HCT116 (cell line): ENCODE measurements around the gene DYNC1LI1. TPM values are rescaled to one million over a fixed set of nuclear protein-coding genes. Genes with fewer than 3 reads are reported as not detected.

ENCODE experiments used
- ATAC-seq: fragments of 200-7000 bp; cut with Tn5 transposase; 2 replicates; pipeline ENCODE4 v1.9.1; 2020; ENCODE audit warnings: mild to moderate bottlenecking, moderate library complexity
- BruUV-seq: library from RNA; stranded (reverse); fragments of 400-500 nt; replicated peaks from 2 replicates; lab custom pipeline; 2021; lab: Mats Ljungman, UMichigan
- CTCF ChIA-PET: fragments of 300-600 bp; sonication (Branson Sonifier 250); formaldehyde crosslinking; loops from one replicate; lab custom pipeline; 2021; ENCODE audit warnings: antibody characterized with exemption; lab: Charles Lee
- POLR2A ChIA-PET: fragments of 300-600, 350-600 bp; sonication (Branson Sonifier 250); formaldehyde crosslinking; loops from one replicate; lab custom pipeline; 2021; ENCODE audit warnings: antibody characterized with exemption; lab: Charles Lee
- RAD21 ChIA-PET, 2 experiments: fragments of 300-600 bp; sonication (Branson Sonifier 250); formaldehyde crosslinking; loops; one replicate each; lab custom pipeline; 2023; ENCODE audit warnings: low total read pairs in 2 of 2; ENCODE audit not compliant: uncharacterized antibody in 2 of 2, unreplicated experiment in 2 of 2, low non-redundant PET in 1 of 2; lab: Charles Lee
- DNase-seq: peaks from one replicate; pipeline ENCODE4 v3.0.0-alpha.2; 2010; ENCODE audit warnings: low read depth, low spot score
- H2AFZ ChIP-seq: fragments of 200-600 bp; shearing (Covaris generic), sonication (generic); 2 replicates; pipeline ENCODE4 v1.6.1; 2017; ENCODE audit warnings: low read depth, mixed run types, mixed read lengths, antibody characterized with exemption, low read length; ENCODE audit not compliant: poor library complexity, severe bottlenecking
- H3K27ac ChIP-seq: 2 replicates; pipeline ENCODE4 v1.5.1; 2012; ENCODE audit warnings: low read depth, low read length
- H3K27me3 ChIP-seq: fragments of 200-600 bp; sonication (generic); 2 replicates; pipeline ENCODE4 v1.6.1; 2016; ENCODE audit warnings: mixed run types, low read length, mixed read lengths; ENCODE audit not compliant: insufficient read depth
- H3K36me3 ChIP-seq, 2 experiments: fragments of 200-500 bp in 1 of 2; fragments of 200-600 bp in 1 of 2; sonication (Bioruptor generic) in 1 of 2; sonication (generic) in 1 of 2; 2 replicates each; pipeline versions ENCODE4 v1.5.1 to v1.6.1; 2014 to 2016; ENCODE audit warnings: low read length in 2 of 2, inconsistent platforms in 1 of 2, mixed read lengths in 1 of 2, mixed run types in 1 of 2; ENCODE audit not compliant: insufficient read depth in 2 of 2, control insufficient read depth in 1 of 2
- H3K4me1 ChIP-seq, 2 experiments: fragments of 200-600 bp in 1 of 2; sonication (generic) in 1 of 2; 2 replicates each; pipeline versions ENCODE4 v1.5.1 to v1.6.1; 2012 to 2017; ENCODE audit warnings: low read length in 2 of 2, inconsistent platforms in 1 of 2, mild to moderate bottlenecking in 1 of 2, mixed read lengths in 1 of 2, mixed run types in 1 of 2, moderate library complexity in 1 of 2; ENCODE audit not compliant: insufficient read depth in 2 of 2, control insufficient read depth in 1 of 2
- H3K4me2 ChIP-seq: fragments of 200-600 bp; sonication (generic); 2 replicates; pipeline ENCODE4 v1.6.1; 2017; ENCODE audit warnings: mixed run types, low read length, mixed read lengths
- H3K4me3 ChIP-seq, 2 experiments: fragments of 200-600 bp in 1 of 2; sonication (generic) in 1 of 2; replicated peaks in 1 of 2; 2 replicates each; pipeline ENCODE4 v1.5.1; 2011 to 2016; ENCODE audit warnings: low read length in 2 of 2, control low read depth in 1 of 2, low read depth in 1 of 2, mild to moderate bottlenecking in 1 of 2, mixed read lengths in 1 of 2, mixed run types in 1 of 2
- H3K79me2 ChIP-seq: fragments of 200-600 bp; sonication (generic); 2 replicates; pipeline ENCODE4 v1.6.1; 2017; ENCODE audit warnings: mild to moderate bottlenecking, mixed run types, low read length, moderate library complexity, mixed read lengths; ENCODE audit not compliant: insufficient read depth
- H3K9ac ChIP-seq: fragments of 200-600 bp; sonication (generic); 2 replicates; pipeline ENCODE4 v1.6.1; 2016; ENCODE audit warnings: low read length, mixed read lengths
- H3K9me2 ChIP-seq: fragments of 200-600 bp; sonication (generic), shearing (Covaris generic); 2 replicates; pipeline ENCODE4 v1.6.1; 2017; ENCODE audit warnings: mixed run types, mild to moderate bottlenecking, moderate library complexity; ENCODE audit not compliant: insufficient read depth
- H3K9me3 ChIP-seq, 2 experiments: fragments of 200-500 bp in 1 of 2; fragments of 200-600 bp in 1 of 2; sonication (Bioruptor generic) in 1 of 2; sonication (generic) in 1 of 2; 2 replicates each; pipeline ENCODE4 v1.6.1; 2014 to 2017; ENCODE audit warnings: low read length in 2 of 2, mixed read lengths in 2 of 2, inconsistent platforms in 1 of 2, low read depth in 1 of 2, mild to moderate bottlenecking in 1 of 2, mixed run types in 1 of 2, moderate library complexity in 1 of 2; ENCODE audit not compliant: control insufficient read depth in 1 of 2, insufficient read depth in 1 of 2
- H4K20me1 ChIP-seq: fragments of 200-600 bp; sonication (generic), shearing (Covaris generic); 2 replicates; pipeline ENCODE4 v1.6.1; 2017; ENCODE audit warnings: mixed run types, mild to moderate bottlenecking, moderate library complexity; ENCODE audit not compliant: insufficient read depth
- CBX3 ChIP-seq: IDR thresholded peaks from 2 replicates; pipeline ENCODE4 v1.6.1; 2012; ENCODE audit warnings: low read depth
- CEBPB ChIP-seq: IDR thresholded peaks from 2 replicates; pipeline ENCODE4 v1.6.1; 2012; ENCODE audit warnings: low read depth
- EGR1 ChIP-seq: IDR thresholded peaks from 2 replicates; pipeline ENCODE4 v1.6.1; 2012; ENCODE audit warnings: low read depth
- ELF1 ChIP-seq: IDR thresholded peaks from 2 replicates; pipeline ENCODE4 v1.6.1; 2012; ENCODE audit warnings: low read depth, borderline replicate concordance
- EZH2 ChIP-seq: fragments of 200-600 bp; sonication (generic); IDR thresholded peaks from 2 replicates; pipeline ENCODE4 v1.6.1; 2017; ENCODE audit warnings: antibody characterized with exemption, mixed run types
- EZH2phosphoT487 ChIP-seq: fragments of 200-600 bp; IDR thresholded peaks from 2 replicates; pipeline ENCODE4 v1.6.1; 2018; ENCODE audit warnings: antibody characterized with exemption, borderline replicate concordance
- POLR2A ChIP-seq: IDR thresholded peaks from 2 replicates; pipeline ENCODE4 v1.7.0; 2011; ENCODE audit warnings: borderline replicate concordance; ENCODE audit not compliant: insufficient read depth, insufficient read length; ENCODE audit errors: extremely low read depth
- POLR2AphosphoS5 ChIP-seq: IDR thresholded peaks from 2 replicates; pipeline ENCODE4 v1.6.1; 2011; ENCODE audit warnings: mild to moderate bottlenecking, low read depth, low read length, moderate library complexity
- RAD21 ChIP-seq: IDR thresholded peaks from 2 replicates; pipeline ENCODE4 v1.6.1; 2012; ENCODE audit warnings: low read depth, mild to moderate bottlenecking
- SIN3A ChIP-seq: IDR thresholded peaks from 2 replicates; pipeline ENCODE4 v1.6.1; 2012; ENCODE audit warnings: low read depth
- TCF7L2 ChIP-seq: IDR thresholded peaks from 2 replicates; pipeline ENCODE4 v1.7.0; 2011; ENCODE audit warnings: borderline replicate concordance, inconsistent platforms; ENCODE audit not compliant: insufficient read depth, insufficient read length; ENCODE audit errors: extremely low read depth
- YY1 ChIP-seq: IDR thresholded peaks from 2 replicates; pipeline ENCODE4 v1.6.1; 2011; ENCODE audit warnings: low read length, low read depth, moderate library complexity, mild to moderate bottlenecking; ENCODE audit not compliant: insufficient replicate concordance; ENCODE audit errors: extremely low read depth
- ZNF274 ChIP-seq: fragments of 200-500 bp; sonication (Bioruptor generic); IDR thresholded peaks from 2 replicates; pipeline ENCODE4 v1.6.1; 2014; ENCODE audit warnings: mild to moderate bottlenecking, low read depth, low read length, inconsistent platforms
- intact Hi-C: fragments of 100-400 bp; cut with micrococcal nuclease; formaldehyde crosslinking; loops from 2 replicates; pipeline ENCODE4 v1.10.0; 2022
- total RNA-seq: library from RNA; stranded (reverse); gene quantifications from one replicate; pipeline ENCODE4 v1.2.1, GENCODE V29; 2021; ENCODE audit not compliant: unreplicated experiment
- TF ChIP-seq, protein P1 (sequence below): IDR thresholded peaks from 2 replicates; pipeline ENCODE4 v1.6.1; 2011; ENCODE audit warnings: mild to moderate bottlenecking, low read length, moderate library complexity; ENCODE audit not compliant: insufficient replicate concordance; ENCODE audit errors: extremely low read depth
- TF ChIP-seq, protein P2 (sequence below), 3 experiments: fragments of 200-600 bp in 1 of 3; sonication (generic) in 1 of 3; IDR thresholded peaks in 2 of 3; conservative IDR thresholded peaks in 1 of 3; 2 replicates each; pipeline ENCODE4 v1.5.1; 2012 to 2017; ENCODE audit warnings: low read depth in 2 of 3, low read length in 2 of 3, antibody characterized with exemption in 1 of 3, borderline replicate concordance in 1 of 3, control low read depth in 1 of 3, mild to moderate bottlenecking in 1 of 3, mixed read lengths in 1 of 3, mixed run types in 1 of 3, moderate library complexity in 1 of 3; ENCODE audit not compliant: insufficient read depth in 1 of 3

The DYNC1LI1 gene
- total RNA-seq, 1 experiment from 2014 or later: 39.4 TPM

DNA sequence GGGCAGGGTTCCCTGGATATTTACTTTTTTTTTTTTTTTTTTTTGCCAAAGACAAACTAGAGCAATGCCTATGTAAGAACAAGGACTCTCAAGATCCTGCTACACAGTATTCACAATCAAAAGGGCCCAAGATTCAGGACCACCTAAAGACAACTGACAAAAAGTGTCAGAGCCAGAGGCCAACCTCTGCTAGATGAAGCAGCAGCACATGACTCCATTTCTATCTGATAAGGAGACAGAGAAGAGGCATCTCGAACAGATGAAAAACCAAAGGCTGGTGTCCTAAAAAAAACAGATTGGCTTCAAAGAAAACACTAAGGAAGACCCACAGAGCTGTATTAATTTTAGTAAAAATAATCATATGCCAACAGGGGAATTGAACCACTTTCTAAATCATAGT is 88.0 kb downstream of the DYNC1LI1 start:
- CTCF ChIA-PET: no interaction called here
- TF ChIP-seq EZH2phosphoT487 (no peak), SIN3A (no peak), CBX3 (no peak)
- TF ChIP-seq, all 23 proteins: peak for 0
- no TSS peak for BruUV-seq

DNA sequence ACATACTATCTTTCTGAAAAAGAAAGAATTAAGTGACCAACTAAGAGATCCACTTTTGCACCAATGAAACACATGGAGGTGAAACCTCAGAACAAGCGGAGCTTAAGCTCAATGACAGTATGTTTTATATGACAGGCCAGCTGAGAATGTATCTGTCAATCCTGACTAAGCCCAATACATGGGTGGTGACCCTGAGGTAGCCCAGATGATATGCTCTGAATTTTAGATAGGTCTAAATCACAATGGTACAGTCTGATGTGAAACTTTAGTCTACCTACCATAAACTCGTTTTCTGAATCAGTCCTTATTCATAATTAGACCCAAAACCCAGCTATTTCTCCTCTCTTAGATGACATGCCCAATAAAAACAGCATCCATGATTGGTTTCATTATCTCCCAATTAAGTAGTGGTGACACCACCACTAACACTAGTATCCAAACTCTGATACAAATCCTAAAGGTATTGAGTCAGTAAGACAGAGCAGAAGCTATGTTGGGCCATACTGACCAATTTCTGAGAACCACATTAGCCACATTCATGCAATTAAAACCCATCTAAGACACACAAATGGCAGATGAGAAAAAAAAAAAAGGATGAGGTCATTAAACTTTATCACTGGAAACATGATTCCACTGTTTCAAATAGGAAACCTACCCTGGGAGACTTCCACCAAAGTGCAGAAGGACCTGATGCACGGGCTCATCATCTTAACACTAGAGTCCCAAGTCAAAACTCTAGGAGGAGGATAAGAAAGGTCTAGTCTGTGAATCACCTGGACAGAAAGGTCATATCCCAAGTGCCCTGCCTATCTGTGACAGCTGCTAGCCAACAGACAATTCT is 88.6 kb downstream of the DYNC1LI1 start:
- Histone ChIP-seq H3K27ac (no peak overlapping the region), H4K20me1 (no peaks in the 10 kb centered on the region), H3K9ac (no peak overlapping the region), H3K36me3 (peaks cover 3 to 4% of the 10 kb centered on the region in 2 experiments; a peak in 1 of 4 replicates), H3K27me3 (no peaks in the 10 kb centered on the region), H3K4me3 (no peak overlapping the region), H3K9me2 (no peaks in the 10 kb centered on the region), H3K9me3 (no peaks in the 10 kb centered on the region), H3K79me2 (no peaks in the 10 kb centered on the region; the same call in 1 of the 2 replicates), H3K4me1 (no peaks in the 10 kb centered on the region), H2AFZ (no peak overlapping the region), H3K4me2 (no peak overlapping the region)
- CTCF ChIA-PET: no interaction called here
- intact Hi-C loops: no loop called here
- no peak for DNase-seq
- POLR2A ChIA-PET: no interaction called here
- BruUV-seq: TSS peak; percentile 29
- RAD21 ChIA-PET: no interaction called here
- no peak for ATAC-seq
- no peak for TF ChIP-seq POLR2A
- no peak for TF ChIP-seq YY1
- no peak for TF ChIP-seq POLR2AphosphoS5
- no peak for TF ChIP-seq CEBPB
- no peak for TF ChIP-seq CBX3
- TF ChIP-seq RAD21: no peak
- TF ChIP-seq, protein P1, sequence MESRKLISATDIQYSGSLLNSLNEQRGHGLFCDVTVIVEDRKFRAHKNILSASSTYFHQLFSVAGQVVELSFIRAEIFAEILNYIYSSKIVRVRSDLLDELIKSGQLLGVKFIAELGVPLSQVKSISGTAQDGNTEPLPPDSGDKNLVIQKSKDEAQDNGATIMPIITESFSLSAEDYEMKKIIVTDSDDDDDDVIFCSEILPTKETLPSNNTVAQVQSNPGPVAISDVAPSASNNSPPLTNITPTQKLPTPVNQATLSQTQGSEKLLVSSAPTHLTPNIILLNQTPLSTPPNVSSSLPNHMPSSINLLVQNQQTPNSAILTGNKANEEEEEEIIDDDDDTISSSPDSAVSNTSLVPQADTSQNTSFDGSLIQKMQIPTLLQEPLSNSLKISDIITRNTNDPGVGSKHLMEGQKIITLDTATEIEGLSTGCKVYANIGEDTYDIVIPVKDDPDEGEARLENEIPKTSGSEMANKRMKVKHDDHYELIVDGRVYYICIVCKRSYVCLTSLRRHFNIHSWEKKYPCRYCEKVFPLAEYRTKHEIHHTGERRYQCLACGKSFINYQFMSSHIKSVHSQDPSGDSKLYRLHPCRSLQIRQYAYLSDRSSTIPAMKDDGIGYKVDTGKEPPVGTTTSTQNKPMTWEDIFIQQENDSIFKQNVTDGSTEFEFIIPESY: no peak
- no peak for TF ChIP-seq ZNF274
- no peak for TF ChIP-seq EGR1
- TF ChIP-seq EZH2: no peak
- no peak for TF ChIP-seq ELF1
- TF ChIP-seq TCF7L2: no peak
- TF ChIP-seq, protein P2, sequence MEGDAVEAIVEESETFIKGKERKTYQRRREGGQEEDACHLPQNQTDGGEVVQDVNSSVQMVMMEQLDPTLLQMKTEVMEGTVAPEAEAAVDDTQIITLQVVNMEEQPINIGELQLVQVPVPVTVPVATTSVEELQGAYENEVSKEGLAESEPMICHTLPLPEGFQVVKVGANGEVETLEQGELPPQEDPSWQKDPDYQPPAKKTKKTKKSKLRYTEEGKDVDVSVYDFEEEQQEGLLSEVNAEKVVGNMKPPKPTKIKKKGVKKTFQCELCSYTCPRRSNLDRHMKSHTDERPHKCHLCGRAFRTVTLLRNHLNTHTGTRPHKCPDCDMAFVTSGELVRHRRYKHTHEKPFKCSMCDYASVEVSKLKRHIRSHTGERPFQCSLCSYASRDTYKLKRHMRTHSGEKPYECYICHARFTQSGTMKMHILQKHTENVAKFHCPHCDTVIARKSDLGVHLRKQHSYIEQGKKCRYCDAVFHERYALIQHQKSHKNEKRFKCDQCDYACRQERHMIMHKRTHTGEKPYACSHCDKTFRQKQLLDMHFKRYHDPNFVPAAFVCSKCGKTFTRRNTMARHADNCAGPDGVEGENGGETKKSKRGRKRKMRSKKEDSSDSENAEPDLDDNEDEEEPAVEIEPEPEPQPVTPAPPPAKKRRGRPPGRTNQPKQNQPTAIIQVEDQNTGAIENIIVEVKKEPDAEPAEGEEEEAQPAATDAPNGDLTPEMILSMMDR (IDR thresholded peaks at IDR 0.05 in 2 of 3, conservative IDR thresholded peaks at IDR 0.05 in 1 of 3; ENCODE audit: borderline replicate concordance in 1 of 3, insufficient read depth in 1 of 3, low read depth in 2 of 3, low read length in 2 of 3): no peak

More for the DNA sequence above, 88.0 kb downstream of the DYNC1LI1 start:
- peaks cover 3 to 8% of the 10 kb centered on the region in 2 experiments; a peak in 1 of 4 replicates for H3K36me3 ChIP-seq
- no peak overlapping the region for H3K27ac ChIP-seq
- H3K9me3 ChIP-seq: no peaks in the 10 kb centered on the region
- no peak overlapping the region for H3K9ac ChIP-seq
- intact Hi-C loops: no loop called here
- no peak overlapping the region for H3K4me2 ChIP-seq
- ATAC-seq: no peak
- H3K4me3 ChIP-seq: no peak overlapping the region
- H2AFZ ChIP-seq: no peak overlapping the region
- H3K4me1 ChIP-seq: no peaks in the 10 kb centered on the region
- no peaks in the 10 kb centered on the region for H3K9me2 ChIP-seq
- H3K27me3 ChIP-seq: no peaks in the 10 kb centered on the region
- ChIA-PET RAD21 (no interaction called here), POLR2A (interaction anchor here (0.6 kb wide), 1 partner anchor 300 kb away, joined by 5 read pairs; no protein-coding TSS in a partner anchor)
- DNase-seq: no peak
- no peaks in the 10 kb centered on the region for H4K20me1 ChIP-seq
- no peaks in the 10 kb centered on the region; the same call in 1 of the 2 replicates for H3K79me2 ChIP-seq
